Stimulated activated CD8-positive, alpha-beta memory T cell treated with anti-CD3 and anti-CD28 coated beads, Interleukin-4, amount 100 ng/mL, for 4 hours (primary cell): ENCODE measurements around the gene LRRC53.

ENCODE experiments used
- DNase-seq, 2 donors: peaks; one replicate each; pipeline ENCODE4 v3.0.0-alpha.2; 2020; ENCODE audit warnings: low read depth in 2 of 2, low spot score in 1 of 2

Gene LRRC53, protein sequence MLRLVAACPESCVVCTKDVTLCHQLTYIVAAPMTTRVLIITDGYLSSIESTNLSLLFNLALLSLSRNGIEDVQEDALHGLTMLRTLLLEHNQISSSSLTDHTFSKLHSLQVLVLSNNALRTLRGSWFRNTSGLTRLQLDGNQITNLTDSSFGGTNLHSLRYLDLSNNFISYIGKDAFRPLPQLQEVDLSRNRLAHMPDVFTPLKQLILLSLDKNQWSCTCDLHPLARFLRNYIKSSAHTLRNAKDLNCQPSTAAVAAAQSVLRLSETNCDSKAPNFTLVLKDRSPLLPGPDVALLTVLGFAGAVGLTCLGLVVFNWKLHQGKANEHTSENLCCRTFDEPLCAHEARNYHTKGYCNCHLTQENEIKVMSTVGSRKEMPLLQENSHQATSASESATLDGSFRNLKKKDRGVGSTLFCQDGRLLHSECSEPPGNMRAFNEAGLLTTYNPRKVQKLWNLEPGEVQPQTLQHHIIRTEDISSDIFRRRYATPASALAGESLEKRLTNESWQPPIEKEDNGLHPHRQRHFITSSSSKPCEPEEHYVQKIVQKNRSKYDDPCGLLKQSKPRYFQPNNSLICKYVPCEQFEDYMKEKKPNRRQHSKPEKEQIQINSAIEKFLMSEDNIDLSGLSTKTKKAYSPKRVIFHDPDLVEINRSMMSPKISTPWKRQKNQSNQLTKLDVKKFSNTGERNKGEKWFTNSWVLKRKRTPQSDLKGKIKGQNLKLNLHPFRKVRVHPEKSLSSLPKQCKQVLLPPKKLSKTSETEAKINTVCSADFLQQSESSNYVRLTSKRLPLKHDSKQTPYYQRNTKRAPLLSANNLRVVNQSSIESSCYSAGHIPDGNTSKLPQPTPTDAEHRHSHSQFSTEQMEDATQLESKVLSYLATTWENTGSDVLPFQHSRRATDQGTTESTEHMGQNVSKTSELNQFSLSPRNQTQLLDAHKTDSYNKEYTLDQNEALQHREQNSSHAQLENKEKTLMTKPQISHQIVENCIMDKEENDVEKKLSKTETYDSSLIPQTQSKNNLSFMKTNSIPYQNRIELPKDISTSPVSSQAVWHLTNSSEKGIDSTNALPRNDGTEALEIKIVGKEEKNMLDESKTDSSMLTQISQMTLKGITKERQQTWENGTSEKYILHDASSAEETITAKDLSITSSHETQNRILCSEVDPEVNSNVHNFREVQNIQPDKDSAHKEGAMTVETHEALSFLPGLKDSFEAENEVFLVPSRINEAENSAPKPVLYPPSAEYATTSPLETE

DNA sequence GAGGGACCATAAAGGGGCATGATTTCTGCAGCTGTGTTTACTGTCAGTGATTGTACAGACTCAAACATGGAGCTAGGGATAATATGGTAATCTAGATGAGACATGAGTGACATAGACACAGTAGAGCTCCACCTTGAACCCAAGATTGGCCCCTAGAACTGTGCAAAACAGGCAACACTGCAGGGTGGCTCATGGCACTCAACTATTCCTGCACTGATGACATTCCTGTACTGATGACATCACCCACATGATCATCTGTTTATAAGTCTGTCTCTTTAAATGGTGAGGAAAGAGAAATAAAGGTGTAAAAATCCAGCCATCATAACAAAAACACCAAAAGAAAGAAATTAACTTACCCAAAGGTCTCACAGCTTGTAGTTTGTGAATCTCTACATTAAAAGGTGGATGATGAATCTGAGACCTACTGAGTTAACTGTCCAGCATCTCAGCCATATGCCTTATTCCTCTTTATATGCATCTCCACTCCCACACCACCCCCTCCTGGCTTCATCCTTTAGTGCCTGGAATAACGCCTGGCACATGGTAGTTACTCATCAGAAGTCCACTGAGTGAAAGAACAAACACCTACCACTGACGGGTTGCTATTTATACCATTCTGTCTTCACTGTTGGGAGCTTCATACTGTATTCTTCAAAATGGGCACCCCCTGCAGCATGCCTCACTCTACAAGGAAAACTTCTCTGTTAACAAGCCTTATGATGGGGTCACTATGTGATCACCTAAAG lies at the start of gene LRRC53:
Gene LRRC53, minus strand, starts transcription at position 442 of the 746 bp plus-strand sequence. CDS start 29,262 bp downstream, outside the sequence.
- no peak for DNase-seq

DNA sequence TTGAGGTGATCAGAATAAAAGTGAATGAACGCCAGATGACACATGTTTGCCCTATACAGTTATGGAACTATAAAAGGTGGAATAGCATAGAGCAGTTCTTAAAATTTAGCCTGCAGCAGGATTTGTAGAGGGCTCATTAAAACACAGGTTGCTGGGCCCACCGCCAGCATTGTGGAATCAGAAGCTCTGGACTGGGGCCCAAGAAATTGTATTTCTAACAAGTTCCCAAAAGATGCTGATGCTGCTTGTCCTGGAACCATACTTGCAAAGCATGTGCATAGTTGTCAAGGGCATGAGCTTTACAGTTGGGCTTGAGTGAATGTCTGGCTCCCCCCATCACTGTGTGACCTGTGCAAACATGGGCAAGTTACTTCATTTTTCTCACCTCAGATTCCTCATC lies 37.5 kb upstream of the LRRC53 start:
- DNase-seq: no peak

GRCh38 chr1:74548961-74549750 lies 36.7 kb upstream of the LRRC53 start:
- DNase-seq: no peak

- DNase-seq: no peak
These were observed 33.4 kb upstream of the LRRC53 start for GRCh38 chr1:74545821-74546220.

DNA sequence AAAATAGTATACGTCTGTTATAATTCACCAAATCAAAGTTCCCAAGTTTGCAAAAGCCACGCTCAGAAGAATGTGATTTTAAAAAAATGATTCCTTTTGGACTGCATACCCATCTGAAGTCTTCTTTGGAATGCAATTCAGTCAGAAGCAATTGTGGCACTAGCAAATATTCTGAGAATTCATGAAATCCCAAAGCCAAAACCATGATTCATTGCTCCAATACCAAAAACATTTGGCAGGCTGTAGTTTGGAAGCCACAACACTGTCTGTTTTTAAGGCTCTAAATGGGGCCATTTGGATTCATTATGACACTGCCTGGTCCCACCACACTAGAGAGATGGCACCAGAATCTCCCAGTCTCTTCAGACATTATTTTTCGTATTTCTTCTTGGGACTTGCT lies 21.8 kb upstream of the LRRC53 start:
- no peak for DNase-seq

GRCh38 chr1:74531796-74532195 lies 19.4 kb upstream of the LRRC53 start:
- DNase-seq: no peak

DNA sequence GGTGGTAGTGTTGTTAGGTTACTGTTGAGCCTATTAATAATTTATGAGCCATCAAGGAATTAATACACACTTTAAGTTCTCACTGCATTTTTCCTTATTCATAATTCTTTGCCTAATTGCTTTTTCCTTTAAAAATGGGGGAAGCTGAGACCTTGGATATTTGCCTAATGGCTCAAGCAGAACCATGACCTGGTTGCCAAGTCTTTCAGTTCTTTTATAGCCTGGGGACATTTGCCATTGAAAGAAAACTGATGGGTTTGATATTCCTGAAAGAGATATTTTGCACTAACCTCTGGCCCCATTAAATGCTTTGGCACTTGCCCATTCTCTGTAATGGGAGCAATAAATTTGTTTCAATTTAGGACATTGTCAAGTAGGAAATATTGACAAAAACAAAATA lies 18.5 kb upstream of the LRRC53 start:
- DNase-seq: no peak

DNA sequence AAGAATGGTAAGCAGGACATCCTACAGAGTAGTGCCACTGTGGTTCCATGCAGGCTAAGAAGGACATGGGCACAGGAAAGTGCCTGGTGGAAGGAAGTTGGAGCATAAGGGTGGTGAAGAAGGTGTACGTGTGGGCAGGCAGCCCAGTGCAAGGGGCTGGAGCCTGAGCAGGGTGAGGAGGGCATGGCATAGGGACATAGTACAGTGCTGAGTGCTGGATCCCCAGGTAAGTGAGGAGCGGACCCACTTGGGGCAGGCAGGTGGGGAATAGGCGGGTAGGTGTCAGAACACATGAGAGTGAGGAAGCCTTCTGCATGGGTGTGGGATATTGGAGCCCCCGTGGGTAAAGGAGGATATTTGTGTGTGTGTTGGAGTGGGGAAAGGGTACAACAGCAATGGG lies 15.7 kb upstream of the LRRC53 start:
- DNase-seq: no peak

DNA sequence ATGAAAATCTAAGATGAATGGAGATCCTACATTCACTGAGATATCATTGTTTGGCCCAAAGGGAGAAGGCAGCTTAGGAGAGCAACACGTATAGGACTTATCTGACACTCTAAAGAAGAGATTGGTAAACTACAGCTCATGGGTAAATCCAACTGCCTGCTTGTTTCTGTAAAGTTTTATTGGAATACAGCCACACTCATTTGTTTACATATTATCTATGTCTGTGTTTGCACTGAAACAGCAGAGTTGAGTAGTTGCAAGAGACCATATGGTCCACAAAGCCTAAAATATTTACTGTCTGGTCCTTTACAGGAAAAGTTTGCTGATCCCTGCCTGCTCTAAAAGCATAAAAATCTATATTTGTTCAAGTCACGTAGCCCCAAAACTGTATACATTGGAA lies 14.3 kb upstream of the LRRC53 start:
- DNase-seq: no peak

GRCh38 chr1:74523873-74524480 lies 11.6 kb upstream of the LRRC53 start:
- DNase-seq: no peak

DNA sequence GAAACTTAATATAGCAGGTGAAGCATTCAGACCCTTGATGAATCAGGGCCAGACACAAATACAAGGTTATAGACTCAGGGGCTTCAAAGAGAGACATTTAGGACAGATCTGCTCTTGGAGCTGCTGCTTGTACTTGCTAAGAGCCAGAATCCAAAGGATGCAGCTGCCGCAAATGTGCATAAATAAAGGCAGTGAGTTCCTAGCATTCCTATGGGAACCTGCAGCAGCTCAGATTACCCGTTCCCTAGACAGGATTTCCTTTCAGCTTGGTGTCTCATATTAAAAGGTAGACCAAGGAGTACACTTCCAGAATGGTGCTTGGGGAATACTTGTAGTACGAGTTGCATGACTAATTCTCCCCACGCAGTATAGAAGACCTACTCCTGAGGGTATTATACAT lies 9.7 kb upstream of the LRRC53 start:
- no peak for DNase-seq

DNA sequence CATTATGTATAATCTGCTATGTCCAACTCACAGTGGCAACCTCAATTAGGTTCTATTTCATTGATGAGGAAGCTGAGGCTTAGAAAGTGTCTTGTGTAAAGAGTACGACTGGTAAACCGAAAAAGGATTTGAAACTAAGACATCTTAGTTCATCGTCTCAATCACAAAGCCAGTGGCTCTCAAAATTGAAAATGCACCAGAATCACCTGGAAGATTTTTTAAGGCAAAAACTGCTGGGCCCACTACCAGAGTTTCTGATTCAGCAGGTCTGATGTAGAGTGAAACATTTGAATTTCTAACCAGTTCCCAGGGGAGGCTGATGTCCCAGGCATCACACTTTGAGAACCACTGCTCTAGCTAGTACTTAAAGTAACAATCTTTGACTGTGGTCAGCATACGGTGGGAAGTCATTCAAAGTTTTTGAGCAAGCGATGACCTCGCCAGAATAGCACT lies 5.2 kb upstream of the LRRC53 start:
- DNase-seq: no peak

DNA sequence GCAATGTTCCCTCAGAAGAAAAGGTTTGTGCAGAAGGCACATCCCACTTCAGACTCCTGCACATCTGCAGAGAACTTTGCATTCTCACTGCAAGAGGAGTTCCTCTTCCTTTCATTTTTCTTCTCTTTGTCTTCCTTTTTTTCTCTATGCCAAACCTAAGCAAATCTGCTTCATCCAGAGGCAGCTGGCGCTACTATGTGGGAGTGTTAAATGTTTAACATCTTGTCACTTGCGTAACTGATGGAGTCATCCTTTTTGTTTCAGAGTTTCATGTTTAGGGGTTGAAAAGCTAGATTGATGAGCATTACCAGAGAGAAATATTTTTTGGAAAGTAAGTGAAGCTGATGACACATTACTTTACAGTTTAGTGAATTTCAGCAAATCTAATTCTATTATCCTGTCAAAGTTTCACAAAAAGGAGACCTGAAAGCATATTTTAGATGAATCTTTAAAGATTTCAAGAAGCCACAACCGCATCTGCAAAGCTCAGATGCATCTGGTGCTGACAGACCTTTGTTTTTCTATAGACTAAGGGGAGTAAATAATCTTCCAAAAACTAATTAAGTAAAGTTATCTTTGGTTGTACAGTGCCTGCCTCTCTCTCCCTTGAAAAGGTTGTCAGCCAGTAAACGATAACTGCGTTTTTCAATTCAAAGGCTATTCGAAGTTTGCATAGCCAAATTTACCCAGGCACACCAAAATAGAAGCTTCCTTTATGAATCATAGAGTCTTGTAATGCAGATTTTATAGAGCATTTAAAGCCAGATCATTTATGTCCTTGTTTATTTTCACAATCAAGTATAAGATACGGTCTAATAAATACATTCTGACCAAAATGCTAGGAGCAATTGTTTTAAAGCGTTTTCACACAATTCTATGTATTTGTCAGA lies 1.2 kb upstream of the LRRC53 start:
- no peak for DNase-seq

DNA sequence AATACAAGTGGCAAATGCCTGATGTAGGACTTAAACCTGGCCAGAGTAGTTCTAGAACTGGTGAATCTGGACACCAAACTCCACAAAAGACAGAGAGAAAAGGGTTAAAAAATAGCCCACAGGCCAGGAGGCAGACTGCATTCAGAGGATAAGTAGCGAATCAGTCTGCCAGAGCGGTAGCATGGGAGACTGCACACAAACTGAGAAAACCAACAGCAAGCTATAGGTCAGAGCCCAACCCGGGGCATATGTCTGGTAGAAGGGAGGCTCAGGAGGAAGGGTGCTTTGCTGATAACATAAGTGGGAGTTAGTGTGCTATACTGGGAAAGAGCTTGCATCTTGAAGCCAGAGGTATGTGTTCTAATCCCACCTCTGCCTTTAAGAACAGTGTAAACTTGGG lies 4.0 kb downstream of the LRRC53 start:
- DNase-seq: no peak

GRCh38 chr1:74505928-74506710 lies 6.3 kb downstream of the LRRC53 start:
- DNase-seq: no peak

DNA sequence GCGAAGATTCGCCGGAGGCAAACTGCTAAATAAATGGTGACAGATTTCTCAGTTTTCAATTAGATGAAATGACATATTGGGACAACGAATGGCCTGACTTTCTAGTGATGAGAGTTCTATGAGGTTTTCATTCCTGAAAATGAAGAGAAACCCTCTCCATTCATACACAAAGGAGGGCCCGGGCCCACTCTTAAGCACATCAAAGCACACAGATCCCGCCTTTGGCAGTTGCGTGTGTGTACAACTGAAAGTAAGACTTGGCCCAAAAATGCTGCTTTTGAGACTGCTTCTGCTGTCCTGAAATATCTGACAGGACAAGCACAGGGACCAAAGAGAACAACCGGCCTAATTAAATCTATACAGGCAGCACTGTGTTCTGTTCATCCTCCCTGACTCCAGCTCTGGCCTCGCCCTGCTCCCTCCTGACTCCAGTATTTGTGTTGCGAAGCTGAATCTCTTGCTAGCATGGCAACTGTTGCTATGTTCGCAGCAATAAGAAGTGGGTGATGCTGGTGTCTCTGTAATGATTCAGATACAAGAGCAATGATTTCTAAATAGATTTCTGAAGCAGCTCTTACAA lies 7.4 kb downstream of the LRRC53 start:
- no peak for DNase-seq
